Measurements from ENCODE around the gene PDXDC1. TPM values are rescaled to one million over a fixed set of nuclear protein-coding genes. Genes with fewer than 3 reads are reported as not detected.
"Not testable (repeated sequence)": the region's sequence is repeated elsewhere in the genome, so short reads cannot be mapped to it uniquely, and the experiment has no call there.

PDXDC1 gene
- total RNA-seq, 4 donors from 2014 or later = 70.0 to 92.2 (median 87.6) TPM

GRCh38 chr16:15132719-15133428 is 158.0 kb downstream of the PDXDC1 start:
- not testable (repeated sequence) for H3K27ac ChIP-seq, H3K4me3 ChIP-seq, H3K27me3 ChIP-seq, ATAC-seq, H3K9me3 ChIP-seq
- peaks cover 0 to 15% (median 0%) of the 10 kb centered on the region in 3 donors for H3K4me1 ChIP-seq
- H3K36me3 ChIP-seq = peaks cover 0 to 52% of the 10 kb centered on the region in 2 donors
- WGBS, 2 donors (ENCODE audit: low coverage in 1 of 2) = no CpG with 5 or more reads among the region's 41 CpGs

- H3K9me3 ChIP-seq, ATAC-seq, H3K27me3 ChIP-seq, H3K4me3 ChIP-seq, H3K27ac ChIP-seq: not testable (repeated sequence)
- Histone ChIP-seq H3K36me3 (peaks cover 0 to 46% of the 10 kb centered on the region in 2 donors), H3K4me1 (peaks cover 0 to 15% (median 0%) of the 10 kb centered on the region in 3 donors)
- WGBS, 2 donors (ENCODE audit: low coverage in 1 of 2) = no CpG with 5 or more reads among the region's 31 CpGs
Measured at GRCh38 chr16:15133554-15133953, 158.7 kb downstream of the PDXDC1 start.

- Histone ChIP-seq H3K36me3 (peaks cover 0 to 36% of the 10 kb centered on the region in 2 donors), H3K4me1 (peaks cover 0 to 20% (median 0%) of the 10 kb centered on the region in 3 donors)
- not testable (repeated sequence) for H3K4me3 ChIP-seq, ATAC-seq, H3K27ac ChIP-seq, H3K27me3 ChIP-seq, H3K9me3 ChIP-seq
- WGBS, 2 donors (ENCODE audit: low coverage in 1 of 2) = no CpG with 5 or more reads among the region's 33 CpGs
Measured at GRCh38 chr16:15134752-15135482, 160.1 kb downstream of the PDXDC1 start.

- Histone ChIP-seq H3K36me3 (peaks cover 0 to 29% of the 10 kb centered on the region in 2 donors), H3K27ac (peak overlapping the region in 2 of 4 donors; percentile 32 to 49), H3K4me1 (peaks cover 0 to 28% (median 4%) of the 10 kb centered on the region in 3 donors)
- H3K27me3 ChIP-seq, H3K4me3 ChIP-seq, H3K9me3 ChIP-seq: not testable (repeated sequence)
- ATAC-seq = peak; percentile 31
- WGBS, 2 donors (ENCODE audit: low coverage in 1 of 2) = no CpG with 5 or more reads among the region's 50 CpGs
Measured at GRCh38 chr16:15135483-15136360, 160.9 kb downstream of the PDXDC1 start.

GRCh38 chr16:15137514-15137913 is 162.7 kb downstream of the PDXDC1 start:
- peaks cover 0 to 18% of the 10 kb centered on the region in 2 donors for H3K36me3 ChIP-seq
- peaks cover 0 to 46% (median 19%) of the 10 kb centered on the region in 3 donors for H3K4me1 ChIP-seq
- ATAC-seq, H3K9me3 ChIP-seq, H3K27me3 ChIP-seq, H3K4me3 ChIP-seq: not testable (repeated sequence)
- no CpG with 5 or more reads among the region's 15 CpGs for WGBS, 2 donors (ENCODE audit: low coverage in 1 of 2)
- H3K27ac ChIP-seq = peak overlapping the region in 3 of 4 donors; percentile 38 to 51 (median 44)

- peak; percentile 30 for ATAC-seq
- H3K27me3 ChIP-seq, H3K36me3 ChIP-seq, H3K9me3 ChIP-seq: not testable (repeated sequence)
- H3K4me1 ChIP-seq = peaks cover 4 to 77% (median 50%) of the 10 kb centered on the region in 3 donors
- peak overlapping the region; percentile 74 to 96 (median 96) for H3K27ac ChIP-seq
- WGBS, 2 donors (ENCODE audit: low coverage in 1 of 2) = 60 to 83% methylated on average over 2 to 11 of the region's 30 CpGs
- H3K4me3 ChIP-seq = peak overlapping the region; percentile 27 to 35
- TF ChIP-seq POLR2A (IDR thresholded peaks at IDR 0.05) = peak in 1 of 2 donors; percentile 20
Measured at GRCh38 chr16:15140444-15141365, 165.9 kb downstream of the PDXDC1 start.

- Histone ChIP-seq H3K9me3 (no peaks in the 10 kb centered on the region), H3K36me3 (no peaks in the 10 kb centered on the region), H3K27me3 (no peaks in the 10 kb centered on the region), H3K27ac (peak overlapping the region; percentile 74 to 96 (median 96)), H3K4me1 (peaks cover 4 to 80% (median 59%) of the 10 kb centered on the region in 3 donors), H3K4me3 (peak overlapping the region in 1 of 2 donors; percentile 35)
- no peak for TF ChIP-seq EP300 (IDR thresholded peaks at IDR 0.05)
- no peak for TF ChIP-seq POLR2A (IDR thresholded peaks at IDR 0.05)
- TF ChIP-seq CTCF (IDR thresholded peaks at IDR 0.05) = no peak
- TF ChIP-seq POLR2AphosphoS5 (IDR thresholded peaks at IDR 0.05) = no peak
- no peak for ATAC-seq
- no CpG with 5 or more reads among the region's 15 CpGs for WGBS, 2 donors (ENCODE audit: low coverage in 1 of 2)
Measured at GRCh38 chr16:15141586-15141985, 166.8 kb downstream of the PDXDC1 start.

GRCh38 chr16:15142107-15142890 is 167.5 kb downstream of the PDXDC1 start:
- H3K4me3 ChIP-seq = peak overlapping the region; percentile 8 to 35
- peaks cover 7 to 82% (median 66%) of the 10 kb centered on the region in 3 donors for H3K4me1 ChIP-seq
- not testable (repeated sequence) for H3K9me3 ChIP-seq

GRCh38 chr16:15142891-15143600 is 168.2 kb downstream of the PDXDC1 start:
- peak overlapping the region in 1 of 2 donors; percentile 44 for H3K4me3 ChIP-seq
- not testable (repeated sequence) for ATAC-seq

More at GRCh38 chr16:15142107-15142890, 167.5 kb downstream of the PDXDC1 start:
- ATAC-seq = peak; percentile 62
- H3K36me3 ChIP-seq, H3K27me3 ChIP-seq: not testable (repeated sequence)
- H3K27ac ChIP-seq = peak overlapping the region; percentile 90 to 96 (median 96)
- whole genome bisulfite sequencing, 2 donors (ENCODE audit: low coverage in 1 of 2) = no CpG with 5 or more reads among the region's 27 CpGs

More at GRCh38 chr16:15142891-15143600, 168.2 kb downstream of the PDXDC1 start:
- not testable (repeated sequence) for H3K36me3 ChIP-seq, H3K9me3 ChIP-seq, H3K27me3 ChIP-seq
- WGBS, 2 donors (ENCODE audit: low coverage in 1 of 2) = no CpG with 5 or more reads among the region's 26 CpGs
- peak overlapping the region; percentile 90 to 96 (median 96) for H3K27ac ChIP-seq
- peaks cover 7 to 86% (median 71%) of the 10 kb centered on the region in 3 donors for H3K4me1 ChIP-seq

Measured in gastroesophageal sphincter (tissue), 4 donors.